Measurements from ENCODE around the gene USP2.

The USP2 gene

GRCh38 chr11:119402470-119402869 is 21.0 kb upstream of the USP2 start:
- no peak for DNase-seq (ENCODE audit: low read depth)
- no peak for TF ChIP-seq CTCF (conservative IDR thresholded peaks at IDR 0.05; ENCODE audit: low read length)
- no peak overlapping the region for H3K4me3 ChIP-seq (ENCODE audit: low read length)

- TF ChIP-seq CTCF (conservative IDR thresholded peaks at IDR 0.05; ENCODE audit: low read length), result no peak
- H3K4me3 ChIP-seq (ENCODE audit: low read length), result no peak overlapping the region
- no peak for DNase-seq (ENCODE audit: low read depth)
Measured at GRCh38 chr11:119400860-119401259, 19.4 kb upstream of the USP2 start.

GRCh38 chr11:119397740-119398139 is 16.2 kb upstream of the USP2 start:
- H3K4me3 ChIP-seq (ENCODE audit: low read length), result no peak overlapping the region
- TF ChIP-seq CTCF (conservative IDR thresholded peaks at IDR 0.05; ENCODE audit: low read length), result no peak
- no peak for DNase-seq (ENCODE audit: low read depth)

DNA sequence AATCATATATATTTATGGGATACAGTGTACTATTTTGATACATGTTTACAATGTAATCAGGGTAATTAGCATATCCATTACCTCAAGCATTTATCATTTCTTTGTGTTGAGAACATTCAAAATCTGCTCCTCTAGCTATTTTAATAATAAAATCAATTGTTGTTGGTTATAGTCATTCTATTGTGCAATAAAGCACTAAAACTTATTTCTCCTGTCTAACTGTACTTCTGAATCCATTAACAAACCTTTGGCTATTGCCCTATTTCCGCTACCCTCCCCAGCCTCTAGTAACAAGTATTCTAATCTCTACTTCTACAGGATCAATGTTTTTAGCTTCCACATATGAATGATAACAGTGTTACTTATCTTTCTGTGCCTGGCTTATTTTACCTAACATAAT is 15.3 kb upstream of the USP2 start:
- DNase-seq (ENCODE audit: low read depth), result no peak
- H3K4me3 ChIP-seq (ENCODE audit: low read length), result no peak overlapping the region
- TF ChIP-seq CTCF (conservative IDR thresholded peaks at IDR 0.05; ENCODE audit: low read length), result no peak

DNA sequence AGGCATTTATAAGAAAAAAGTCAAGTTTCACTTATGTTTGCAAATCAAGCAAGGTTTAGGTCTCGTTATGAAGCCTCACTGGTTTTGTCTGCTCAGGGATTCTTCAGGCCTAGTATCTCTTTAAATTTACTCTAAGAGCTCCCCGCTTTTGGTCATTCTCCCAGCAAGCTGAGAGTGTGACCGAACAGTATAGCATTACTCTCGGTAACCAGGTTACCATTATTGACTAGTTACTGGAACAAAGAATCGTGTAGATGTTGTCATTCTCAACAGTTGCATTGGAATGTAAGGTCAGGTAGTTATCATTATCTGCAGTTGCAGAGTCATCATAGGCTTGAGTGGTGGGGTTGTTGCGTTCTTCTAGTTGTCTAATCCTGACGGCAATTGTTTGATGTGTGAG is 9.8 kb upstream of the USP2 start:
- TF ChIP-seq CTCF (conservative IDR thresholded peaks at IDR 0.05; ENCODE audit: low read length), result no peak
- no peak overlapping the region for H3K4me3 ChIP-seq (ENCODE audit: low read length)
- DNase-seq (ENCODE audit: low read depth), result no peak

- TF ChIP-seq CTCF (conservative IDR thresholded peaks at IDR 0.05; ENCODE audit: low read length), result peak; percentile 43
- no peak overlapping the region for H3K4me3 ChIP-seq (ENCODE audit: low read length)
- DNase-seq (ENCODE audit: low read depth), result no peak
Measured at GRCh38 chr11:119389611-119390254, 8.2 kb upstream of the USP2 start.

DNA sequence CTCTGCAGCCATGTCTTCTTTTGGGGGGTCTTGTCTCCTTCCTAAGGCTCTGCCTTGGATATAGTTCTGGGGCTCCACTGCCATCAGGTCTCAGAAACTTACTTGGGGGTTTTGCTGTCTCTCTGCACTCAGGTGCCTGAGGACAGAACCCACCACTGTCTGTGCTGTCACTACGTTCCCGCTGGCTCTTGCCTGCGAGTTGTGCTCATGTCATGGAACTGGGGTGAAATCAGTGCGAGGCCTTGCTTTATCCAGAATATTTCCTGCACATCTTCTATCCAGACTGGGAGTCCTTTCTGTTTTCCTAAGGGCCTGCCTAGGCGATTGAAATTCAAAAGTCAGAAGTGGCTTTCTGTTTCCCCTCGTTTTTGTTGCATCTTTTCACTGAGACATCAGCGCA is 6.6 kb upstream of the USP2 start:
- no peak for DNase-seq (ENCODE audit: low read depth)
- no peak overlapping the region for H3K4me3 ChIP-seq (ENCODE audit: low read length)
- no peak for TF ChIP-seq CTCF (conservative IDR thresholded peaks at IDR 0.05; ENCODE audit: low read length)

All from AG10803 (cell line).